ENCODE data around the gene TENT5A. TPM values are rescaled to one million over a fixed set of nuclear protein-coding genes. Genes with fewer than 3 reads are reported as not detected.

Gene TENT5A
- total RNA-seq, 1 donor from 2014 or later: 27.9 TPM

GRCh38 chr6:81739230-81740195 lies 13.0 kb downstream of the TENT5A start:
- Mint-ChIP-seq H3K36me3 (ENCODE audit: low read depth) (peaks cover 5% of the 10 kb centered on the region), H3K9me3 (ENCODE audit: low read depth) (peaks cover 9% of the 10 kb centered on the region), H3K27me3 (ENCODE audit: low read depth) (no peaks in the 10 kb centered on the region), H3K27ac (ENCODE audit: unreplicated experiment) (no peak overlapping the region), H3K4me3 (ENCODE audit: unreplicated experiment) (no peak overlapping the region), H3K4me1 (ENCODE audit: low read depth) (peaks cover 15% of the 10 kb centered on the region)
- TF ChIP-seq CTCF (IDR thresholded peaks at IDR 0.05): no peak
- DNase-seq (ENCODE audit: low spot score): no peak

- Mint-ChIP-seq H3K27me3 (ENCODE audit: low read depth) (no peaks in the 10 kb centered on the region), H3K4me3 (ENCODE audit: unreplicated experiment) (no peak overlapping the region), H3K4me1 (ENCODE audit: low read depth) (peaks cover 5% of the 10 kb centered on the region), H3K36me3 (ENCODE audit: low read depth) (peaks cover 5% of the 10 kb centered on the region), H3K9me3 (ENCODE audit: low read depth) (peaks cover 9% of the 10 kb centered on the region), H3K27ac (ENCODE audit: unreplicated experiment) (no peak overlapping the region)
- no peak for TF ChIP-seq CTCF (IDR thresholded peaks at IDR 0.05)
- no peak for DNase-seq (ENCODE audit: low spot score)
Observed at GRCh38 chr6:81736428-81736827, 16.1 kb downstream of the TENT5A start.

GRCh38 chr6:81735756-81736380 lies 16.6 kb downstream of the TENT5A start:
- Mint-ChIP-seq H3K36me3 (ENCODE audit: low read depth) (peaks cover 5% of the 10 kb centered on the region), H3K4me1 (ENCODE audit: low read depth) (peaks cover 5% of the 10 kb centered on the region), H3K27ac (ENCODE audit: unreplicated experiment) (no peak overlapping the region), H3K9me3 (ENCODE audit: low read depth) (peaks cover 9% of the 10 kb centered on the region), H3K4me3 (ENCODE audit: unreplicated experiment) (no peak overlapping the region), H3K27me3 (ENCODE audit: low read depth) (no peaks in the 10 kb centered on the region)
- no peak for DNase-seq (ENCODE audit: low spot score)
- no peak for TF ChIP-seq CTCF (IDR thresholded peaks at IDR 0.05)

- no peak for TF ChIP-seq CTCF (IDR thresholded peaks at IDR 0.05)
- no peak overlapping the region for H3K27ac Mint-ChIP-seq (ENCODE audit: unreplicated experiment)
- peaks cover 9% of the 10 kb centered on the region for H3K9me3 Mint-ChIP-seq (ENCODE audit: low read depth)
- no peak overlapping the region for H3K4me3 Mint-ChIP-seq (ENCODE audit: unreplicated experiment)
- H3K27me3 Mint-ChIP-seq (ENCODE audit: low read depth): no peaks in the 10 kb centered on the region
- peaks cover 5% of the 10 kb centered on the region for H3K4me1 Mint-ChIP-seq (ENCODE audit: low read depth)
- H3K36me3 Mint-ChIP-seq (ENCODE audit: low read depth): peaks cover 5% of the 10 kb centered on the region
- no peak for DNase-seq (ENCODE audit: low spot score)
Observed at GRCh38 chr6:81734500-81735150, 17.9 kb downstream of the TENT5A start.

- H3K27me3 Mint-ChIP-seq (ENCODE audit: low read depth): no peaks in the 10 kb centered on the region
- TF ChIP-seq CTCF (IDR thresholded peaks at IDR 0.05): peak; percentile 42
- DNase-seq (ENCODE audit: low spot score): no peak
- H3K4me1 Mint-ChIP-seq (ENCODE audit: low read depth): peaks cover 5% of the 10 kb centered on the region
- no peak overlapping the region for H3K27ac Mint-ChIP-seq (ENCODE audit: unreplicated experiment)
- H3K36me3 Mint-ChIP-seq (ENCODE audit: low read depth): peaks cover 5% of the 10 kb centered on the region
- no peak overlapping the region for H3K4me3 Mint-ChIP-seq (ENCODE audit: unreplicated experiment)
- H3K9me3 Mint-ChIP-seq (ENCODE audit: low read depth): peaks cover 9% of the 10 kb centered on the region
Observed at GRCh38 chr6:81734081-81734480, 18.4 kb downstream of the TENT5A start.
